Lung (tissue), 12 donors: Measurements from ENCODE around the gene DOCK2. TPM values are rescaled to one million over a fixed set of nuclear protein-coding genes. Genes with fewer than 3 reads are reported as not detected.

ENCODE experiments used
- ATAC-seq: fragments of 200-7000 bp; cut with Tn5 transposase; one replicate; pipeline ENCODE4 v1.9.1; 2020; ENCODE audit warnings: moderate number of reproducible peaks; ENCODE audit not compliant: insufficient read depth, low FRiP score
- DNase-seq, 3 donors: peaks; one replicate each; pipeline ENCODE4 v3.0.0-alpha.2; 2013 to 2017
- H3K27ac ChIP-seq, 2 donors: one replicate each; pipeline ENCODE4 v1.5.1; 2013; ENCODE audit warnings: mild to moderate bottlenecking in 2 of 2, moderate library complexity in 2 of 2, control low read depth in 1 of 2, inconsistent platforms in 1 of 2, low read depth in 1 of 2, low read length in 1 of 2
- H3K27me3 ChIP-seq, 3 donors: one replicate each; pipeline ENCODE4 v1.5.1; 2013; ENCODE audit warnings: low read length in 2 of 3; ENCODE audit not compliant: control insufficient read depth in 3 of 3, insufficient read depth in 3 of 3
- H3K36me3 ChIP-seq, 4 donors: one replicate each; pipeline ENCODE4 v1.5.1; 2013; ENCODE audit warnings: low read length in 4 of 4, mild to moderate bottlenecking in 1 of 4, moderate library complexity in 1 of 4; ENCODE audit not compliant: control insufficient read depth in 4 of 4, insufficient read depth in 4 of 4
- H3K4me1 ChIP-seq, 5 donors: one replicate each; pipeline ENCODE4 v1.5.1; 2013; ENCODE audit warnings: low read length in 5 of 5, mild to moderate bottlenecking in 2 of 5, moderate library complexity in 1 of 5; ENCODE audit not compliant: control insufficient read depth in 5 of 5, insufficient read depth in 5 of 5
- H3K4me3 ChIP-seq: one replicate; pipeline ENCODE4 v1.5.1; 2013; ENCODE audit warnings: mild to moderate bottlenecking, control low read depth, moderate library complexity
- H3K9ac ChIP-seq, 2 donors: one replicate each; pipeline ENCODE4 v1.5.1; 2013; ENCODE audit warnings: low read length in 2 of 2, control low read depth in 1 of 2; ENCODE audit not compliant: insufficient read depth in 1 of 2
- H3K9me3 ChIP-seq, 4 donors: one replicate each; pipeline ENCODE4 v1.5.1; 2013; ENCODE audit warnings: low read length in 3 of 4, mild to moderate bottlenecking in 1 of 4, moderate library complexity in 1 of 4; ENCODE audit not compliant: control insufficient read depth in 4 of 4, insufficient read depth in 3 of 4
- CTCF ChIP-seq: IDR thresholded peaks from 2 replicates; pipeline ENCODE4 v1.5.1; 2012; ENCODE audit warnings: mild to moderate bottlenecking; ENCODE audit errors: control extremely low read depth, extremely low read depth
- WGBS, 2 donors: extraction: QIAGEN DNeasy Blood & Tissue Kit; methylation state at CpG; one replicate each; pipeline ENCODE4 v1.1.7; 2013; 5-methylcytosine and 5-hydroxymethylcytosine counted together
- polyA plus RNA-seq, 2 donors: library from polyadenylated mRNA; stranded (reverse); fragments of 200-250 nt; gene quantifications; one replicate each; pipeline ENCODE4 v1.2.1, GENCODE V29; 2013
- total RNA-seq, 2 donors: library from RNA; depleted of rRNA in 1 of 2; stranded (reverse); fragments of >200 nt in 1 of 2; gene quantifications; one replicate each; pipeline ENCODE4 v1.2.1, GENCODE V29; 2014 to 2021
- donor health status: control.
- donor health status: control.
- donor health status: Bipolar disorder and iron deficiency.
- donor health status: healthy.
- donor health status: DM: yes; HTN: yes; CAD: no.

The DOCK2 gene
- total and polyA plus RNA-seq, 4 donors: 9.6 to 66.6 (median 43.4) TPM

- H3K4me3 ChIP-seq: no peak overlapping the region
- H3K9me3 ChIP-seq: no peaks in the 10 kb centered on the region
- TF ChIP-seq CTCF: no peak
- WGBS, 2 donors: 97 to 99% methylated on average over 2 of the region's 2 CpGs
- no peak overlapping the region for H3K9ac ChIP-seq
- H3K27ac ChIP-seq: no peak overlapping the region
- no peaks in the 10 kb centered on the region for H3K27me3 ChIP-seq
- peaks cover 0 to 23% (median 0%) of the 10 kb centered on the region in 5 donors for H3K4me1 ChIP-seq
- no peak for DNase-seq
- no peak for ATAC-seq
- H3K36me3 ChIP-seq: no peaks in the 10 kb centered on the region
Measured at GRCh38 chr5:169938439-169938838, 301.4 kb downstream of the DOCK2 start.

- no peak for TF ChIP-seq CTCF
- 86 to 92% methylated on average over 2 of the region's 2 CpGs for WGBS, 2 donors
- Histone ChIP-seq H3K4me3 (no peak overlapping the region), H3K9me3 (no peaks in the 10 kb centered on the region), H3K27me3 (no peaks in the 10 kb centered on the region), H3K36me3 (no peaks in the 10 kb centered on the region), H3K4me1 (peaks cover 0 to 10% (median 0%) of the 10 kb centered on the region in 5 donors), H3K27ac (no peak overlapping the region), H3K9ac (no peak overlapping the region)
- ATAC-seq (no peak), DNase-seq (no peak)
Measured at GRCh38 chr5:169939731-169940130, 302.7 kb downstream of the DOCK2 start.

GRCh38 chr5:169941542-169941941 lies 304.5 kb downstream of the DOCK2 start:
- H3K27ac ChIP-seq: no peak overlapping the region
- no peak for ATAC-seq
- H3K36me3 ChIP-seq: no peaks in the 10 kb centered on the region
- no peak overlapping the region for H3K4me3 ChIP-seq
- H3K27me3 ChIP-seq: no peaks in the 10 kb centered on the region
- whole genome bisulfite sequencing, 2 donors: 91 to 95% methylated on average over 7 of the region's 7 CpGs
- no peak overlapping the region for H3K9ac ChIP-seq
- no peak for DNase-seq
- no peak for TF ChIP-seq CTCF
- peaks cover 0 to 17% (median 6%) of the 10 kb centered on the region in 5 donors for H3K4me1 ChIP-seq
- no peaks in the 10 kb centered on the region for H3K9me3 ChIP-seq

DNA sequence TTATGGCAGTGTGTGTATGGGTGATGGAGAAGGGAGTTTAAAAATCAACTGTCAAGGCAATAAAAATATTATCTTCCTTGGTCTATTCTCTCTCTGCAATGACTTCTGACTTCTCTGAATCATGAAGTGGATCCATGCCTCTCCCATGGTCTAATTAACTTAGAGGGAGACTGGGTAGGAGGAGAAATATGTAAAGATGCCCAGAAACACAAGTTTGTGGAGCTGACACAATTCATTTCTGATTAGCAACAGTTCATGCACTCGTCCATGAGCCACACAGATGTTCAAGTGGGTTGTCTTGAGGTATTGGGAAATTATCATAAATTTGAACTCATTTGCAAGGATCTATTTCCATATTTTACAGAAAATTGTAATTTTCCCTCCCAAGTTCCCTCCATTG lies 305.1 kb downstream of the DOCK2 start:
- 79 to 84% methylated on average over 1 of the region's 1 CpG for WGBS, 2 donors
- Histone ChIP-seq H3K4me1 (peaks cover 0 to 24% (median 10%) of the 10 kb centered on the region in 5 donors), H3K27ac (no peak overlapping the region), H3K27me3 (no peaks in the 10 kb centered on the region), H3K4me3 (no peak overlapping the region), H3K9ac (no peak overlapping the region), H3K36me3 (no peaks in the 10 kb centered on the region), H3K9me3 (no peaks in the 10 kb centered on the region)
- no peak for DNase-seq
- TF ChIP-seq CTCF: no peak
- no peak for ATAC-seq
